ENCODE results near the gene FAM50A.

Gene FAM50A

DNA sequence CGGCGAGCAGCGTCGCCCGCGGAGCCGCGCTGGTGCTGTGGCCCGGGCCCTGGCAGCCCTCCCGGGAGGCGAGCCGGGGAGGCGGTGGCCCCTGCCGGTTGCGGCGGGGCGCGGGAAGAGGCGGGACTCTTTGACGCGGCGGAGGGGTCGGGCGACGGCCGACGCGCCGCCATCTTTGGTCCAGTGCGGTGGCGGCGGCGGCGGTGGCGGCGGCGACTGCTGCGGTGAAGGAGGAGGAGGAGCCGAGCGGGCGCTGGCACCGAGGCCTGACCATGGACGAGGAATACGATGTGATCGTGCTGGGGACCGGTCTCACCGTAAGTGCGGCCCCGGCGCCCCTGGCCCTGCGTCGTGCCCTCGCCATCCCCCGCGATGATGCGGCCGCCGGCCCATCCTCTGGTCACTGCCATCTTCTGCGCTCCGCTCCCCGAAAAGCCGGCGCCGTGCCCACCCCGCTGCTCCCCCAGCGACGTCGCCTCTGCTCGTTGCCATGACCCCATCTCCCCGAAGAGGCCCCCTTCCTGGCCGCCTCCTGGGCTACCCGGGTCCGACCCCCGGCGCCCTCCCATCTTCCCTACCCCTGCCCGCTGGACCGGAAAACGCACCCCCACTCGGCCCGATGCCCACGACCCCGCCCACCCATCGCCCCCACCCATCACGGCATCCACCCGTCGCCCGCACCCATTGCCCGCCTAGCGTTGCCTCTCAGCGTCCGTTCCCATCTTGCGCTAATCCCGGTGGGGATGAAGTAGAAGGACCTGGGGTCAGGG is 6.8 kb upstream of the FAM50A start, which contains the start of gene GDI1 (continued):
- TF ChIP-seq, protein P1, sequence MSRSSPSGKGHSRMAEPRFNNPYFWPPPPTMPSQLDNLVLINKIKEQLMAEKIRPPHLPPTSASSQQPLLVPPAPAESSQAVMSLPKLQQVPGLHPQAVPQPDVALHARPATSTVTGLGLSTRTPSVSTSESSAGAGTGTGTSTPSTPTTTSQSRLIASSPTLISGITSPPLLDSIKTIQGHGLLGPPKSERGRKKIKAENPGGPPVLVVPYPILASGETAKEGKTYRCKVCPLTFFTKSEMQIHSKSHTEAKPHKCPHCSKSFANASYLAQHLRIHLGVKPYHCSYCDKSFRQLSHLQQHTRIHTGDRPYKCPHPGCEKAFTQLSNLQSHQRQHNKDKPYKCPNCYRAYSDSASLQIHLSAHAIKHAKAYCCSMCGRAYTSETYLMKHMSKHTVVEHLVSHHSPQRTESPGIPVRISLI (tag by site-specific recombination; IDR thresholded peaks at IDR 0.05), result no peak
- TF ChIP-seq SCRT2 (tag by site-specific recombination; IDR thresholded peaks at IDR 0.05), result no peak
- peak; percentile 69 for TF ChIP-seq ZNF335 (tag by site-specific recombination; conservative IDR thresholded peaks at IDR 0.05)
- TF ChIP-seq KLF8 (tag by site-specific recombination; IDR thresholded peaks at IDR 0.05), result peak; percentile 59; the same call in 1 of the 2 replicates
- TF ChIP-seq, protein P2, sequence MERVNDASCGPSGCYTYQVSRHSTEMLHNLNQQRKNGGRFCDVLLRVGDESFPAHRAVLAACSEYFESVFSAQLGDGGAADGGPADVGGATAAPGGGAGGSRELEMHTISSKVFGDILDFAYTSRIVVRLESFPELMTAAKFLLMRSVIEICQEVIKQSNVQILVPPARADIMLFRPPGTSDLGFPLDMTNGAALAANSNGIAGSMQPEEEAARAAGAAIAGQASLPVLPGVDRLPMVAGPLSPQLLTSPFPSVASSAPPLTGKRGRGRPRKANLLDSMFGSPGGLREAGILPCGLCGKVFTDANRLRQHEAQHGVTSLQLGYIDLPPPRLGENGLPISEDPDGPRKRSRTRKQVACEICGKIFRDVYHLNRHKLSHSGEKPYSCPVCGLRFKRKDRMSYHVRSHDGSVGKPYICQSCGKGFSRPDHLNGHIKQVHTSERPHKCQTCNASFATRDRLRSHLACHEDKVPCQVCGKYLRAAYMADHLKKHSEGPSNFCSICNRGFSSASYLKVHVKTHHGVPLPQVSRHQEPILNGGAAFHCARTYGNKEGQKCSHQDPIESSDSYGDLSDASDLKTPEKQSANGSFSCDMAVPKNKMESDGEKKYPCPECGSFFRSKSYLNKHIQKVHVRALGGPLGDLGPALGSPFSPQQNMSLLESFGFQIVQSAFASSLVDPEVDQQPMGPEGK (tag by site-specific recombination; IDR thresholded peaks at IDR 0.05), result 0 out of 2 replicates have a peak, but pooled peaks have one; percentile 48
- no peak for TF ChIP-seq ZNF76 (tag by site-specific recombination; IDR thresholded peaks at IDR 0.05; ENCODE audit: borderline replicate concordance, low read depth)
- TF ChIP-seq ZNF221 (tag by site-specific recombination; IDR thresholded peaks at IDR 0.05; ENCODE audit: borderline replicate concordance), result no peak
- 0 out of 2 replicates have a peak, but pooled peaks have one; percentile 4 for TF ChIP-seq ZNF146 (tag by site-specific recombination; IDR thresholded peaks at IDR 0.05)
- peak; percentile 71; the same call in 1 of the 2 replicates for TF ChIP-seq GLIS2 (tag by site-specific recombination; IDR thresholded peaks at IDR 0.05)
- TF ChIP-seq ZNF501 (tag by site-specific recombination; IDR thresholded peaks at IDR 0.05), result peak; percentile 22; the same call in 1 of the 2 replicates
- TF ChIP-seq ZNF2 (tag by site-specific recombination; IDR thresholded peaks at IDR 0.05), result no peak
- no peak for TF ChIP-seq SETDB1 (IDR thresholded peaks at IDR 0.05; ENCODE audit: insufficient read length, low read length)
- no peak for TF ChIP-seq ZNF16 (tag by site-specific recombination; IDR thresholded peaks at IDR 0.05; ENCODE audit: low read depth)
- TF ChIP-seq ZNF623 (tag by site-specific recombination; IDR thresholded peaks at IDR 0.05), result no peak
- TF ChIP-seq, protein P3, sequence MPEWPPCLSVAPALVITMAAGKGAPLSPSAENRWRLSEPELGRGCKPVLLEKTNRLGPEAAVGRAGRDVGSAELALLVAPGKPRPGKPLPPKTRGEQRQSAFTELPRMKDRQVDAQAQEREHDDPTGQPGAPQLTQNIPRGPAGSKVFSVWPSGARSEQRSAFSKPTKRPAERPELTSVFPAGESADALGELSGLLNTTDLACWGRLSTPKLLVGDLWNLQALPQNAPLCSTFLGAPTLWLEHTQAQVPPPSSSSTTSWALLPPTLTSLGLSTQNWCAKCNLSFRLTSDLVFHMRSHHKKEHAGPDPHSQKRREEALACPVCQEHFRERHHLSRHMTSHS (tag by site-specific recombination; IDR thresholded peaks at IDR 0.05), result no peak
- TF ChIP-seq, protein P4, sequence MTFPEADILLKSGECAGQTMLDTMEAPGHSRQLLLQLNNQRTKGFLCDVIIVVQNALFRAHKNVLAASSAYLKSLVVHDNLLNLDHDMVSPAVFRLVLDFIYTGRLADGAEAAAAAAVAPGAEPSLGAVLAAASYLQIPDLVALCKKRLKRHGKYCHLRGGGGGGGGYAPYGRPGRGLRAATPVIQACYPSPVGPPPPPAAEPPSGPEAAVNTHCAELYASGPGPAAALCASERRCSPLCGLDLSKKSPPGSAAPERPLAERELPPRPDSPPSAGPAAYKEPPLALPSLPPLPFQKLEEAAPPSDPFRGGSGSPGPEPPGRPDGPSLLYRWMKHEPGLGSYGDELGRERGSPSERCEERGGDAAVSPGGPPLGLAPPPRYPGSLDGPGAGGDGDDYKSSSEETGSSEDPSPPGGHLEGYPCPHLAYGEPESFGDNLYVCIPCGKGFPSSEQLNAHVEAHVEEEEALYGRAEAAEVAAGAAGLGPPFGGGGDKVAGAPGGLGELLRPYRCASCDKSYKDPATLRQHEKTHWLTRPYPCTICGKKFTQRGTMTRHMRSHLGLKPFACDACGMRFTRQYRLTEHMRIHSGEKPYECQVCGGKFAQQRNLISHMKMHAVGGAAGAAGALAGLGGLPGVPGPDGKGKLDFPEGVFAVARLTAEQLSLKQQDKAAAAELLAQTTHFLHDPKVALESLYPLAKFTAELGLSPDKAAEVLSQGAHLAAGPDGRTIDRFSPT (tag by site-specific recombination; IDR thresholded peaks at IDR 0.05), result peak; percentile 56
- peak; percentile 68 for TF ChIP-seq KLF9 (tag by site-specific recombination; IDR thresholded peaks at IDR 0.05; ENCODE audit: low read depth)
- TF ChIP-seq, protein P5, sequence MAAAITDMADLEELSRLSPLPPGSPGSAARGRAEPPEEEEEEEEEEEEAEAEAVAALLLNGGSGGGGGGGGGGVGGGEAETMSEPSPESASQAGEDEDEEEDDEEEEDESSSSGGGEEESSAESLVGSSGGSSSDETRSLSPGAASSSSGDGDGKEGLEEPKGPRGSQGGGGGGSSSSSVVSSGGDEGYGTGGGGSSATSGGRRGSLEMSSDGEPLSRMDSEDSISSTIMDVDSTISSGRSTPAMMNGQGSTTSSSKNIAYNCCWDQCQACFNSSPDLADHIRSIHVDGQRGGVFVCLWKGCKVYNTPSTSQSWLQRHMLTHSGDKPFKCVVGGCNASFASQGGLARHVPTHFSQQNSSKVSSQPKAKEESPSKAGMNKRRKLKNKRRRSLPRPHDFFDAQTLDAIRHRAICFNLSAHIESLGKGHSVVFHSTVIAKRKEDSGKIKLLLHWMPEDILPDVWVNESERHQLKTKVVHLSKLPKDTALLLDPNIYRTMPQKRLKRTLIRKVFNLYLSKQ (tag by site-specific recombination; IDR thresholded peaks at IDR 0.05; ENCODE audit: borderline replicate concordance), result no peak
- peak; percentile 11; the same call in 1 of the 2 replicates for TF ChIP-seq ZBTB20 (tag by site-specific recombination; IDR thresholded peaks at IDR 0.05)
